Activated naive CD4-positive, alpha-beta T cell treated with anti-CD3 and anti-CD28 coated beads, Interleukin-2, amount 10 ng/mL, durations not matched to agents 5 hours and 36 hours (primary cell): ENCODE data around the gene PPA2. TPM values are rescaled to one million over a fixed set of nuclear protein-coding genes. Genes with fewer than 3 reads are reported as not detected.

Experiments
- total RNA-seq, 2 experiments: library from RNA; stranded (reverse); gene quantifications; one replicate each; pipeline ENCODE4 v1.2.3, GENCODE V29; 2021

PPA2 gene
- 10 to 100 TPM; 57.8 to 59.9 TPM for total RNA-seq

DNA sequence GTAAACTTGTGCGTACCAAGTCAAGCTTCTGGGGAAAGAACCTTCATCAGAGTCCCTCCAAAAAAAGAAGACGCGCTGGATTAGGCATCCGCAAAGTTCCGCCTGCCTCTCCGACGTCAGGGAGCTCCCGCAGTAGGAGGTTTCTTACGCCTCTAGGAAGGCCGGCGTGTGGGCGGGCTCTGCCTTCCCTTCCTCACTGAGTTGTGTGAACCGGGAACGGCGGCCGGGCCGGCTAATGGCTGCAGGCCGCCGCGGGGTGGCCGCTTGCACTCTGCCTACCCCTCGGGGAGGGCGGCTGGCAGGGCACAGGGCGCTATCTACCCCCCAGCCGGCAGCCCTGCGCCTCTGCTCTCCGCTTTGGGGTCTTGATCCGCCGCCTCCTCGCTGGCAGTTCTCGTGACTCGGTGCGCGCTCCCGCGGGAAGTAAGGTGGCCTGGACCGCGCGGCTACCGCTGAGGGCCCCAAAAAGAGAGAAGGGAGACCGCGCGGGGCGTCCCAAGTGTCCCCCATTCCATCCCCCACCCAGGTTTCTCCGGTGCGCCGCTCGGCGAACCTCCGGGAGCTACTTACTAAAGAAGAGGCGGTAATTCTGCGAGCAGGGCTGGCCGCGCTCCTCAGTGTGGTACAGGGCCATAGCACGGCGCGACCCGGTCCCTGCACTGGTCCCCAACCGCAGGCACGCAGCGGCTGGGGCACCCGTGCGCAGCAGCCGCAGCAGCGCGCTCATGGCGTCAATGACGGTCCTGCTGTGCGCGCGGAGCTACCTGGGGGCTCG is at the start of gene PPA2:
Gene PPA2 (minus strand): TSS at position 739 of the 775 bp plus-strand sequence. CDS start 12 bp downstream, at position 727.

Other genes with a start within 250 kb of the PPA2 start
- not detected for gene ARHGEF38, start 78.6 kb upstream of the PPA2 start, total RNA-seq
- 10 to 100 TPM; 15.0 to 15.9 TPM for gene INTS12, start 234.6 kb upstream of the PPA2 start, total RNA-seq
- gene GSTCD, start 234.7 kb upstream of the PPA2 start, total RNA-seq, result 1 to 10 TPM; 7.6 to 8.1 TPM